Measurements from ENCODE around the gene MAPK8.

MAPK8 gene

DNA sequence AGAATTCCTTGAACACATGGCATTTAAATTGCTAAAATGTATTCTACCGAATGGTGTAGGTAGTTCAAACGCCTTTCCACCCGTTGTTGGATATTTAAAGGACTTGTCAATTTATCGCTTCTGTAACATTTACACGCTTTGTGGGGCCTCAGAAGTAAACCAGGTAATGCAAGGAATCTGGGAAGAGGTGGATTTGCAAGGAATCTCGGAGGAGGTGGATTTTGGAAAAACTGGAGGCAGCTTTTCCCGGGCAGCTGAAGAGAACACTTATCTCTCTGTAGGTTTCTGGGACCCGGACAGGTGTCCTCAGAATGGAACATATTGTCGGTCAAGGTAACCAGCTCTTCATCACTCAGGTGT lies 592 bp upstream of the MAPK8 start:
- H3K4me3 ChIP-seq (ENCODE audit: low read depth, low read length), result peak overlapping the region; percentile 46
- DNase-seq (ENCODE audit: low read depth), result no peak
- TF ChIP-seq MYC (IDR thresholded peaks at IDR 0.05; ENCODE audit: low read depth, low read length) (no peak), POLR2A (IDR thresholded peaks at IDR 0.05; ENCODE audit: extremely low read depth, insufficient read length) (no peak)
- TF ChIP-seq, protein P1, sequence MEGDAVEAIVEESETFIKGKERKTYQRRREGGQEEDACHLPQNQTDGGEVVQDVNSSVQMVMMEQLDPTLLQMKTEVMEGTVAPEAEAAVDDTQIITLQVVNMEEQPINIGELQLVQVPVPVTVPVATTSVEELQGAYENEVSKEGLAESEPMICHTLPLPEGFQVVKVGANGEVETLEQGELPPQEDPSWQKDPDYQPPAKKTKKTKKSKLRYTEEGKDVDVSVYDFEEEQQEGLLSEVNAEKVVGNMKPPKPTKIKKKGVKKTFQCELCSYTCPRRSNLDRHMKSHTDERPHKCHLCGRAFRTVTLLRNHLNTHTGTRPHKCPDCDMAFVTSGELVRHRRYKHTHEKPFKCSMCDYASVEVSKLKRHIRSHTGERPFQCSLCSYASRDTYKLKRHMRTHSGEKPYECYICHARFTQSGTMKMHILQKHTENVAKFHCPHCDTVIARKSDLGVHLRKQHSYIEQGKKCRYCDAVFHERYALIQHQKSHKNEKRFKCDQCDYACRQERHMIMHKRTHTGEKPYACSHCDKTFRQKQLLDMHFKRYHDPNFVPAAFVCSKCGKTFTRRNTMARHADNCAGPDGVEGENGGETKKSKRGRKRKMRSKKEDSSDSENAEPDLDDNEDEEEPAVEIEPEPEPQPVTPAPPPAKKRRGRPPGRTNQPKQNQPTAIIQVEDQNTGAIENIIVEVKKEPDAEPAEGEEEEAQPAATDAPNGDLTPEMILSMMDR (IDR thresholded peaks at IDR 0.05; ENCODE audit: low read depth, low read length), result no peak
- TF ChIP-seq, protein P2, sequence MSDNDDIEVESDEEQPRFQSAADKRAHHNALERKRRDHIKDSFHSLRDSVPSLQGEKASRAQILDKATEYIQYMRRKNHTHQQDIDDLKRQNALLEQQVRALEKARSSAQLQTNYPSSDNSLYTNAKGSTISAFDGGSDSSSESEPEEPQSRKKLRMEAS (IDR thresholded peaks at IDR 0.05; ENCODE audit: low read depth, low read length), result no peak

DNA sequence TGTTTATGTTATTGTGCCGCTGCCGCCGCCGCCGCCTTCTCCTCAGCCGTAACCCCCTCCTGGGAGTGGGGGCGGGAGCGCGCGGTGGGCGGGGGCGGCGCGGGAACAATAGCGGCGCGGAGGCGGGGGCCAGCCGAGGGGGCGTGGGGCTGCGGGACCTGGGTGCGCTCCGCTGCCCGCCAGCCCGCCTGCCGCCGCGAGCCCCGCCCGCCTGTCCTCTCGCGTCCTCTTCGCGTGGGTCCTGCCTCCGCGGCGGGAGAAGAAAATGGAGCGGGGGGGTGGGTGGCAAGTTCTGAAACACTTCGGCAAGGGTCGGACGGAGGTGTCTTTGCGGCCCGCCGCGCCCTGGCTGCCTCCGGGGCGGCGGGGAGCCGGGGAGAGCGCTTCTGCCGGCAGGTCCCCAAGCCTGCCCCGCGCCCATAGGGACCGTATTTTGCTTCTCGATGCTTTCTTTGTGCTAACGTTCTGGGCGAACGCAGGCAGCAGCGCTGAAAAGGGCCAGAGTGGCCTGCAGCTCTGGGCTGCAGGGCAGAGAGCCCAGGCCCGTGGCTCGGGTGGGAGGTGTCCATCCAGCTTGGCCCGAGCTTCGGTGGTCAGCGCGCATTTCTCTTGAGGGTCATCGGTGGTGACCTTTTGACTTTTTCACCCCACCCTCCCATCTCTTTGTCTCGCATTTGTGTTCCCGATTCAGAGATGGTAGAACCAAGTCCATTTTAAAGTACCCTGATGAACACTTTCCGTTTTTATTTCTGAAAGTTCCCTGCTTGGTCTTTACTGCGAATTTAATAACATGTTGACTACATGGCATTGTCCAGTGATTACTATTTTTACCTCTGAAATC lies 613 bp downstream of the MAPK8 start:
- H3K4me3 ChIP-seq (ENCODE audit: low read depth, low read length), result peak overlapping the region; percentile 76
- DNase-seq (ENCODE audit: low read depth), result peak; percentile 74
- no peak for TF ChIP-seq MYC (IDR thresholded peaks at IDR 0.05; ENCODE audit: low read depth, low read length)
- TF ChIP-seq, protein P2 (IDR thresholded peaks at IDR 0.05; ENCODE audit: low read depth, low read length), result 0 out of 2 replicates have a peak, but pooled peaks have one; percentile 12

DNA sequence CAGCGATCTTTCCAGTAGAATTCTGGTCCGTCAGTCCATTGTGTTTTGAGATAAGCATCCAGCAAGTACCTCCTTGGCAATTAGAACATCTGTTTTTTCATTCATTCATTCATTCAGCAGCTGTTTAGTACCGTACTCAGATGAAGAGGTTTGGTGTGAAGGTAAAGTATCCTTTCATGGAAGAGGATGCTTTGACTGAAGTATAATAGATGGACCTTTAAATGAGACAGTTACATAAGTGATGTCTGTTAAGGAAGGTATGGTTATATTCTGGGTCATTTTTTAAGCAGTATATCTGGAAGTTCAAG lies 1.2 kb downstream of the MAPK8 start:
- TF ChIP-seq MYC (IDR thresholded peaks at IDR 0.05; ENCODE audit: low read depth, low read length) (no peak), POLR2A (IDR thresholded peaks at IDR 0.05; ENCODE audit: extremely low read depth, insufficient read length) (no peak)
- TF ChIP-seq, protein P2 (IDR thresholded peaks at IDR 0.05; ENCODE audit: low read depth, low read length), result no peak
- TF ChIP-seq, protein P1 (IDR thresholded peaks at IDR 0.05; ENCODE audit: low read depth, low read length), result no peak
- peak overlapping the region; percentile 76 for H3K4me3 ChIP-seq (ENCODE audit: low read depth, low read length)
- DNase-seq (ENCODE audit: low read depth), result no peak

DNA sequence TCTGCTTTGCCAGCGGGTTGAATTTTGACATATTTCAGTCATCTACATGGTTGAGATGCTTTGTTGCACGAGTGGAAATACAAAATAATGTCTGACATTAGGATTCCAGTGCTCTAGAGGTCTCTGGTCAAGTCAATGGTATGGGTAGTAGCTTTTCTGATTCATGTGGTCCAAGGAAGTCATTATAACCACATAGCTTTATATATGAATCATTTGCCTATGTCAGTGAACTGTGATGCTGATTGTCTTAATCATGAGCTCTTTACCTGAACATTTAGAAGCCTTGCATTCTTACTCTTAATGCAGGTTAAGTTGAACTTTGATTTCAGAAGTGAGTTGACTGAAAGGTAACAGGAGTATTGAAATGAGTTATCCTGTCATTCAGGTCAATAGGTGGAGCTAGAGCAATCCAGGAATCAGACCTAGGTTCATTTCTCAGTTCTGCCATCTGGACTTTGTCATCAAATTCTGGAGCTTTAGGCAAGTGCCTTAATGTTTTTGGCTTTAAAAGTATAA lies 3.3 kb downstream of the MAPK8 start:
- peak; percentile 18 for DNase-seq (ENCODE audit: low read depth)
- TF ChIP-seq, protein P2 (IDR thresholded peaks at IDR 0.05; ENCODE audit: low read depth, low read length), result no peak
- TF ChIP-seq, protein P1 (IDR thresholded peaks at IDR 0.05; ENCODE audit: low read depth, low read length), result peak; percentile 21
- H3K4me3 ChIP-seq (ENCODE audit: low read depth, low read length), result no peak overlapping the region

DNA sequence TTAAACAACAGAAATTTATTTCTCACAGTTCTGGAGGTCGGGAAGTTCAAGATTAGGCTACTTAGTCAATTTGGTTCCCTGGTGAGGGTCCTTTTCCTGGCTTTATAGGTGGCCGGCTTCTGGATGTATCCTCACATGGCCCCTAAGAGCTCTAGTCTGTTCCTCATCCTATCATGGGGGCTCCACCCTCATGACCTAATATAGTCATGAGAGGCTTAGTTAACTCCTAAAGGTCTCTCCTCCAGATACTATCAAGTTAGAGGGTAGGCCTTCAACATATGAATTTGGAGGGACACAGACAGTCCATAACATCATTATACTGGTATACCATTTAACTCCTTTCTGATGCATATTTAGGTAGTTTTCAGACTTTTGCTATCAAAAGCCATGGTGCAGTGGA lies 7.6 kb downstream of the MAPK8 start:
- DNase-seq (ENCODE audit: low read depth), result no peak
- H3K4me3 ChIP-seq (ENCODE audit: low read depth, low read length), result no peak overlapping the region
- TF ChIP-seq, protein P2 (IDR thresholded peaks at IDR 0.05; ENCODE audit: low read depth, low read length), result no peak
- TF ChIP-seq, protein P1 (IDR thresholded peaks at IDR 0.05; ENCODE audit: low read depth, low read length), result no peak
- TF ChIP-seq MYC (IDR thresholded peaks at IDR 0.05; ENCODE audit: low read depth, low read length) (no peak), POLR2A (IDR thresholded peaks at IDR 0.05; ENCODE audit: extremely low read depth, insufficient read length) (no peak)

DNA sequence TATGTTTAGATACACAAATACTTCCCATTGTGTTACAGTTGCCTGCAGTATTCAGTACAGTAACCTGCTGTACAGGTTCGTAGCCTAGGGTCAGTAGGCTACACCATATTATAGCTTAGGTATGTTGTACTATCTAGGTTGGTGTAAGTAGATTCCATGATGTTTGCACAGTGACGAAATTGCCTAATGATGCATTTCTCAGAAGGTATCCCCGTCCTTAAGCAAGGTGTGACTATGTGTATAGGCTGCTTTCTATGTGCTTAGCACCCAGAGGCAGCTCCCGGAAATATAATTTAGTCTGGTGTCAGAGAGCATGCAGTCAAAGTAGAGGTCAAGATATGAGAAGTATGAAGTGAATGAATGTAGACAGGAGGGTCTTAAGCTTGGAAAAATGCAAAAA lies 9.8 kb downstream of the MAPK8 start:
- DNase-seq (ENCODE audit: low read depth), result no peak
- TF ChIP-seq MYC (IDR thresholded peaks at IDR 0.05; ENCODE audit: low read depth, low read length) (no peak), POLR2A (IDR thresholded peaks at IDR 0.05; ENCODE audit: extremely low read depth, insufficient read length) (no peak)
- TF ChIP-seq, protein P2 (IDR thresholded peaks at IDR 0.05; ENCODE audit: low read depth, low read length), result no peak
- TF ChIP-seq, protein P1 (IDR thresholded peaks at IDR 0.05; ENCODE audit: low read depth, low read length), result no peak
- no peak overlapping the region for H3K4me3 ChIP-seq (ENCODE audit: low read depth, low read length)
